Hepatocyte (in vitro differentiated cells): ENCODE measurements around the gene LHX6. TPM values are rescaled to one million over a fixed set of nuclear protein-coding genes. Genes with fewer than 3 reads are reported as not detected.

ENCODE experiments used
- DNase-seq: peaks from one replicate; pipeline ENCODE4 v3.0.0-alpha.2; 2016; ENCODE audit warnings: low spot score
- H2AFZ ChIP-seq: fragments of 200-600 bp; sonication (generic); 2 replicates; pipeline ENCODE4 v1.6.0; 2016; ENCODE audit warnings: antibody characterized with exemption, mild to moderate bottlenecking
- H3K27ac ChIP-seq: fragments of 200-600 bp; sonication (generic); 2 replicates; pipeline ENCODE4 v1.5.1; 2016; ENCODE audit warnings: mild to moderate bottlenecking
- H3K27me3 ChIP-seq: fragments of 200-600 bp; sonication (generic); 2 replicates; pipeline ENCODE4 v1.6.1; 2016
- H3K36me3 ChIP-seq: fragments of 200-600 bp; sonication (generic); replicated peaks from 2 replicates; pipeline ENCODE4 v1.5.1; 2016; ENCODE audit warnings: low read depth; ENCODE audit not compliant: insufficient read depth
- H3K4me1 ChIP-seq: fragments of 200-600 bp; sonication (generic); 2 replicates; pipeline ENCODE4 v1.5.1; 2016; ENCODE audit warnings: mild to moderate bottlenecking, moderate library complexity; ENCODE audit not compliant: insufficient read depth
- H3K4me2 ChIP-seq: fragments of 200-600 bp; sonication (generic); 2 replicates; pipeline ENCODE4 v1.6.0; 2016
- H3K4me3 ChIP-seq: fragments of 200-600 bp; sonication (generic); 2 replicates; pipeline ENCODE4 v1.5.1; 2016; ENCODE audit warnings: mild to moderate bottlenecking
- H3K79me2 ChIP-seq: fragments of 200-600 bp; sonication (generic); 2 replicates; pipeline ENCODE4 v1.6.0; 2017; ENCODE audit warnings: mild to moderate bottlenecking
- H3K9me2 ChIP-seq: fragments of 200-600 bp; sonication (generic); replicated peaks from 2 replicates; pipeline ENCODE4 v1.6.0; 2017; ENCODE audit warnings: mild to moderate bottlenecking; ENCODE audit not compliant: insufficient read depth
- H3K9me3 ChIP-seq: fragments of 200-600 bp; sonication (generic); 2 replicates; pipeline ENCODE4 v1.5.1; 2016; ENCODE audit warnings: low read depth, mild to moderate bottlenecking
- H4K20me1 ChIP-seq: fragments of 200-600 bp; sonication (generic); 2 replicates; pipeline ENCODE4 v1.6.0; 2016; ENCODE audit warnings: mild to moderate bottlenecking; ENCODE audit not compliant: insufficient read depth, poor library complexity, severe bottlenecking
- CTCF ChIP-seq: fragments of 200-600 bp; sonication (generic); IDR thresholded peaks from 2 replicates; pipeline ENCODE4 v1.5.1; 2016; ENCODE audit warnings: antibody characterized with exemption, mild to moderate bottlenecking; ENCODE audit not compliant: poor library complexity
- EZH2 ChIP-seq: fragments of 200-600 bp; sonication (generic); IDR thresholded peaks from 2 replicates; pipeline ENCODE4 v1.6.1; 2016; ENCODE audit warnings: antibody characterized with exemption, mild to moderate bottlenecking, borderline replicate concordance
- EZH2phosphoT487 ChIP-seq: fragments of 200-600 bp; sonication (generic); IDR thresholded peaks from one replicate; pipeline ENCODE4 v1.6.1; 2018; ENCODE audit warnings: antibody characterized with exemption, mild to moderate bottlenecking, low read depth, moderate library complexity; ENCODE audit not compliant: unreplicated experiment, severe bottlenecking
- WGBS: methylation state at CpG from one replicate; pipeline ENCODE4 v1.1.6; 2016; ENCODE audit warnings: low lambda C conversion rate; ENCODE audit errors: missing lambda C conversion rate; 5-methylcytosine and 5-hydroxymethylcytosine counted together
- polyA plus RNA-seq: library from polyadenylated mRNA; unstranded; fragments of >200 nt; fragmentation: Nextera tagmentation; extraction: Ambion mirVana; gene quantifications from 2 replicates; pipeline ENCODE4 v1.2.1, GENCODE V29; 2016
- total RNA-seq: library from RNA; depleted of rRNA; stranded (reverse); fragments of >200 nt; gene quantifications from 2 replicates; pipeline ENCODE4 v1.2.3, GENCODE V29; 2014

The LHX6 gene
- total and polyA plus RNA-seq, 2 experiments from 2014 or later: 0.10 to 0.39 TPM

GRCh38 chr9:122244349-122244748, 15.6 kb upstream of the LHX6 start:
- no peak for TF ChIP-seq EZH2phosphoT487
- TF ChIP-seq CTCF: no peak
- TF ChIP-seq EZH2: no peak
- Histone ChIP-seq H3K27ac (no peak overlapping the region), H3K4me3 (no peak overlapping the region), H3K27me3 (no peaks in the 10 kb centered on the region), H4K20me1 (no peaks in the 10 kb centered on the region), H3K9me2 (no peaks in the 10 kb centered on the region), H3K79me2 (no peaks in the 10 kb centered on the region), H2AFZ (no peak overlapping the region), H3K36me3 (no peaks in the 10 kb centered on the region), H3K9me3 (no peaks in the 10 kb centered on the region), H3K4me1 (no peaks in the 10 kb centered on the region), H3K4me2 (no peak overlapping the region)
- no peak for DNase-seq
- WGBS: 91% methylated on average over 3 of the region's 3 CpGs

- 83% methylated on average over 5 of the region's 5 CpGs for WGBS
- Histone ChIP-seq H3K4me1 (no peaks in the 10 kb centered on the region), H3K36me3 (no peaks in the 10 kb centered on the region), H3K4me3 (no peak overlapping the region), H3K27me3 (peaks cover under 1% of the 10 kb centered on the region), H3K9me3 (no peaks in the 10 kb centered on the region), H3K79me2 (no peaks in the 10 kb centered on the region), H2AFZ (no peak overlapping the region), H3K4me2 (no peak overlapping the region), H3K9me2 (no peaks in the 10 kb centered on the region), H3K27ac (no peak overlapping the region), H4K20me1 (no peaks in the 10 kb centered on the region)
- TF ChIP-seq EZH2 (no peak), CTCF (no peak), EZH2phosphoT487 (no peak)
- no peak for DNase-seq
Observed at GRCh38 chr9:122239722-122240121, 11.0 kb upstream of the LHX6 start.

GRCh38 chr9:122236681-122237080, 7.9 kb upstream of the LHX6 start:
- Histone ChIP-seq H2AFZ (no peak overlapping the region), H3K79me2 (no peaks in the 10 kb centered on the region), H3K27ac (no peak overlapping the region), H3K9me3 (no peaks in the 10 kb centered on the region), H3K27me3 (peaks cover 29% of the 10 kb centered on the region), H3K4me3 (no peak overlapping the region), H3K4me2 (no peak overlapping the region), H3K4me1 (no peaks in the 10 kb centered on the region), H3K36me3 (no peaks in the 10 kb centered on the region), H4K20me1 (no peaks in the 10 kb centered on the region), H3K9me2 (no peaks in the 10 kb centered on the region)
- TF ChIP-seq CTCF (no peak), EZH2 (no peak), EZH2phosphoT487 (no peak)
- no peak for DNase-seq
- WGBS: 78% methylated on average over 10 of the region's 10 CpGs
